ENCODE data around the gene DUOX1. TPM values are rescaled to one million over a fixed set of nuclear protein-coding genes. Genes with fewer than 3 reads are reported as not detected.

DUOX1 gene
- polyA plus RNA-seq, 1 of the 3 experiments (the other 2 are of a cell fraction): not detected

DNA sequence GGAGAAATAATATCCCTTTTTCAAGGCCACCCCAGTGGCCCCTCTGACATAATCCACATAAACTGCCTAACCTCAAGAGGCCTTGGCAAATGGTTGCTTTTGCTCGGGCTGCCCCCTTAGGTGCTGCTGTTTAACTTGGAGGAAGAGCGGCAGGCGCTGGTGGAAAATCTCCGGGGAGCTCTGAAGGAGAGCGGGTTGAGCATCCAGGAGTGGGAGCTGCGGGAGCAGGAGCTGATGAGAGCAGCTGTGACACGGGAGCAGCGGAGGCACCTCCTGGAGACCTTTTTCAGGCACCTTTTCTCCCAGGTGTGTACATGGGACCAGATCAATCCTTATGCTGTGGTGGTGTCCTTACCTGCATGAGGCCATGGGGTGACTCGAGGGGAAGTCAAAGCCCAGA lies 15.0 kb downstream of the DUOX1 start:
- no peak for TF ChIP-seq EP300 (IDR thresholded peaks at IDR 0.05; ENCODE audit: borderline replicate concordance in 1 of 2, low read depth in 1 of 2, low read length in 1 of 2)
- no peak for TF ChIP-seq EZH2phosphoT487 (IDR thresholded peaks at IDR 0.05; ENCODE audit: borderline replicate concordance, low read depth)
- no peak for TF ChIP-seq REST (IDR thresholded peaks at IDR 0.05; ENCODE audit: low read depth, low read length)
- no peak for TF ChIP-seq TCF12 (IDR thresholded peaks at IDR 0.05)
- no peak for TF ChIP-seq FOSL2 (IDR thresholded peaks at IDR 0.05; ENCODE audit: borderline replicate concordance, low read depth)
- TF ChIP-seq POLR2AphosphoS5 (IDR thresholded peaks at IDR 0.05; ENCODE audit: low read depth, low read length): no peak
- no peak for TF ChIP-seq RXRA (IDR thresholded peaks at IDR 0.05; ENCODE audit: borderline replicate concordance, low read depth)
- no peak for TF ChIP-seq TEAD4 (IDR thresholded peaks at IDR 0.05; ENCODE audit: borderline replicate concordance, insufficient read depth)
- CTCF ChIA-PET: interaction anchor here (1.2 to 1.8 kb wide), 3 partner anchors 14 to 27 kb away, joined by 3 to 9 read pairs (median 6); partner anchors contain the start of genes DUOX1 and DUOXA1
- 86% methylated on average over 9 of the region's 9 CpGs for WGBS (ENCODE audit: low lambda C conversion rate)

DNA sequence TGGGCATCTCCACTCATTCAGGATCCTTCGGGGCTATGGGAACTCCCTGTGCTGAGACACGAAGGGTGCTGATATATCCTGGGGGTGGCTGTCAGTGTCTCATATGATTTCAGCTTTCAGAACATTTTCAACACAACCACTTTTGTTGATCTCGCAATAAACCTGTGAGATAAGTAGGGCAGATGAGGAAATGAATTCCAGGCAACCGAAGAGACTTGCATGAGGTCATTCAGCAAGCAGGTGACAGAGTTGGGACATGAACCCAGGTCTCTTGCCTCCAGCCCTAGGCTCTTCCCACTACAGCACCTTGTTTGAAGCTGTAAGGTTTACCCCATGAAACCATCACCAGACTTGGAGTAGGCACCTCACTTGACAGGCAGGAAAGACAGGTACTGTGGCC lies 16.6 kb downstream of the DUOX1 start:
- H3K9me3 ChIP-seq: no peaks in the 10 kb centered on the region
- no peak overlapping the region for H2AFZ ChIP-seq (ENCODE audit: low read depth)
- TF ChIP-seq ELF1 (IDR thresholded peaks at IDR 0.05) (no peak), FOXJ3 (CRISPR knock-in tag; IDR thresholded peaks at IDR 0.05) (no peak), MAX (IDR thresholded peaks at IDR 0.05; ENCODE audit: low read depth) (no peak), TEAD4 (IDR thresholded peaks at IDR 0.05; ENCODE audit: borderline replicate concordance, insufficient read depth) (no peak), GABPA (IDR thresholded peaks at IDR 0.05; ENCODE audit: low read depth) (no peak), RXRA (IDR thresholded peaks at IDR 0.05; ENCODE audit: borderline replicate concordance, low read depth) (no peak), MXI1 (IDR thresholded peaks at IDR 0.05; ENCODE audit: low read depth, low read length) (no peak), FOSL2 (IDR thresholded peaks at IDR 0.05; ENCODE audit: borderline replicate concordance, low read depth) (no peak), USF1 (IDR thresholded peaks at IDR 0.05; ENCODE audit: borderline replicate concordance, low read depth) (no peak), TAF1 (IDR thresholded peaks at IDR 0.05; ENCODE audit: borderline replicate concordance, low read depth, low read length) (no peak), YY1 (IDR thresholded peaks at IDR 0.05; ENCODE audit: low read depth) (no peak), NFIC (IDR thresholded peaks at IDR 0.05; ENCODE audit: borderline replicate concordance) (no peak), USF2 (IDR thresholded peaks at IDR 0.05; ENCODE audit: borderline replicate concordance, low read depth, low read length) (no peak)
- H3K27ac ChIP-seq (ENCODE audit: low read depth in 2 of 2, low read length in 1 of 2): no peak overlapping the region
- WGBS (ENCODE audit: low lambda C conversion rate): 83% methylated on average over 4 of the region's 4 CpGs
- DNase-seq: no peak
- ChIA-PET CTCF (interaction anchor here (4.3 kb wide), 1 partner anchor 28 kb away, joined by 25 read pairs; no protein-coding TSS in a partner anchor), POLR2A (interaction anchor here (0.9 kb wide), 1 partner anchor 28 kb away, joined by 3 read pairs; no protein-coding TSS in a partner anchor)
- no peak overlapping the region for H3K4me3 ChIP-seq (ENCODE audit: low read depth in 2 of 2, low read length in 1 of 2)
- H3K9ac ChIP-seq: no peak overlapping the region
- H3F3A ChIP-seq (replicated peaks; ENCODE audit: insufficient read depth): no peaks in the 10 kb centered on the region
- H3K4me1 ChIP-seq (ENCODE audit: control insufficient read depth in 1 of 2, insufficient read depth in 2 of 2, low read depth in 1 of 2, low read length in 1 of 2): peaks cover 12 to 13% of the 10 kb centered on the region in 2 experiments; a peak in 3 of 4 replicates
- H3K27me3 ChIP-seq (ENCODE audit: insufficient read depth): no peaks in the 10 kb centered on the region
- no peaks in the 10 kb centered on the region for H4K20me1 ChIP-seq (ENCODE audit: insufficient read depth)
- H3K4me2 ChIP-seq: no peak overlapping the region
- H3K9me2 ChIP-seq: no peaks in the 10 kb centered on the region
- H3K79me2 ChIP-seq (ENCODE audit: insufficient read depth): no peaks in the 10 kb centered on the region
- H3K36me3 ChIP-seq (replicated peaks in 1 of 2; ENCODE audit: control insufficient read depth in 1 of 2, insufficient read depth in 2 of 2, low read length in 1 of 2): no peaks in the 10 kb centered on the region

More for the DNA sequence above, 15.0 kb downstream of the DUOX1 start:
- Histone ChIP-seq H2AFZ (ENCODE audit: low read depth) (no peak overlapping the region), H3K4me1 (ENCODE audit: control insufficient read depth in 1 of 2, insufficient read depth in 2 of 2, low read depth in 1 of 2, low read length in 1 of 2) (peaks cover 12 to 13% of the 10 kb centered on the region in 2 experiments; a peak in 3 of 4 replicates), H3K4me2 (no peak overlapping the region), H3K36me3 (replicated peaks in 1 of 2; ENCODE audit: control insufficient read depth in 1 of 2, insufficient read depth in 2 of 2, low read length in 1 of 2) (no peaks in the 10 kb centered on the region), H3K9me3 (no peaks in the 10 kb centered on the region), H3K4me3 (ENCODE audit: low read depth in 2 of 2, low read length in 1 of 2) (no peak overlapping the region), H3F3A (replicated peaks; ENCODE audit: insufficient read depth) (no peaks in the 10 kb centered on the region), H3K27ac (ENCODE audit: low read depth in 2 of 2, low read length in 1 of 2) (no peak overlapping the region), H4K20me1 (ENCODE audit: insufficient read depth) (no peaks in the 10 kb centered on the region), H3K27me3 (ENCODE audit: insufficient read depth) (no peaks in the 10 kb centered on the region), H3K9me2 (no peaks in the 10 kb centered on the region), H3K9ac (no peak overlapping the region), H3K79me2 (ENCODE audit: insufficient read depth) (no peaks in the 10 kb centered on the region)
- DNase-seq: no peak
- POLR2A ChIA-PET: no interaction called here
